Measurements from ENCODE around the gene DCXR. TPM values are rescaled to one million over a fixed set of nuclear protein-coding genes. Genes with fewer than 3 reads are reported as not detected.

Gene DCXR
- total RNA-seq, 1 donor from 2014 or later, result 56.8 TPM

DNA sequence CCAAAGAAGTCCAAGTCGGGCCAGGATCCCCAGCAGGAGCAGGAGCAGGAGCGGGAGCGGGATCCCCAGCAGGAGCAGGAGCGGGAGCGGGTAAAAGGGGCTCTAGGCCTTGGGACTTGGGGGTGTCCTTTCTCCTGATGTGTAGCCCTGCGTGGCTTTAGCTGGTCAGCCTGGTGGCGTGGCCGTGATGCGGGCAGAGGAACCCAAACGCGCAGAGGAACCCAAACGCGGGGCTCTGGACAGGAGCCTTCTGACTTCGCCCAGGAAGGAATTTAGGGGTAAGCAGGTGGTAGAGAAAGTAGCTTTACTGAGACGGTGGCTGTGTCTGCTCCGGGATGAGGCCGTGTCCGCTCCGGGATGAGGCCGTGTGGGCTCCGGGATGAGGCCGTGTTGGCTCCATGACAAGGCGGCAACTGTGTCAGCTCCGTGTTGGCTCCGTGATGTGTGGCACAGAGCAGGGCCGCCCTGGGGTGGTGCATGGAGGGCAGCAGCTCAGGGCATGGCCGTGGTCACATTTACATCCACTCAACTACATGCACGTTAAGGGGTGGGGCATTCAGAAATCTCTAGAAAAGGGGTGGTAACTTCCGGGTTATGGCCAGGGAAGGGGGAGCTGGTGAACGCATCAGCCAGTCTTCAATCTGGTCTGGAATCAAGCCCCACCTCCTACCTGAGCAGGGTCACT is 40.6 kb downstream of the DCXR start:
- no peak for DNase-seq

DNA sequence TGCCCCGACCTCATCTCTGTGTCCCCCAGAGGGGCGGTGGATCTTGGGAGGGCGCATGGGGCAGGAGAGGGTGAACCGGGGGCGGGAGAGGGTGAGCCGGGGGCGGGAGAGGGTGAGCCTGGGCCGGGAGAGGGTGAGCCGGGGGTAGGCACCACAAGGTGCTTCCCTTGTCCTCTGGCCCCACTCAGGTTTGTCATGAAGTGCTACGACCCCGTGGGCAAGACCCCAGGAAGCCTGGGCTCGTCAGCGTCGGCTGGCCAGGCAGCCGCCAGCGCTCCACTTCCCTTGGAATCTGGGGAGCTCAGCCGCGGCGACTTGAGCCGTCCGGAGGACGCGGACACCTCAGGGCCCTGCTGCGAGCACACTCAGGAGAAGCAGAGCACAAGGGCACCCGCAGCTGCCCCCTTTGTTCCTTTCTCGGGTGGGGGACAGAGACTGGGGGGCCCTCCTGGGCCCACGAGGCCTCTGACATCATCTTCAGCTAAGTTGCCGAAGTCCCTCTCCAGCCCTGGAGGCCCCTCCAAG is 41.2 kb downstream of the DCXR start:
- DNase-seq, result no peak

DNA sequence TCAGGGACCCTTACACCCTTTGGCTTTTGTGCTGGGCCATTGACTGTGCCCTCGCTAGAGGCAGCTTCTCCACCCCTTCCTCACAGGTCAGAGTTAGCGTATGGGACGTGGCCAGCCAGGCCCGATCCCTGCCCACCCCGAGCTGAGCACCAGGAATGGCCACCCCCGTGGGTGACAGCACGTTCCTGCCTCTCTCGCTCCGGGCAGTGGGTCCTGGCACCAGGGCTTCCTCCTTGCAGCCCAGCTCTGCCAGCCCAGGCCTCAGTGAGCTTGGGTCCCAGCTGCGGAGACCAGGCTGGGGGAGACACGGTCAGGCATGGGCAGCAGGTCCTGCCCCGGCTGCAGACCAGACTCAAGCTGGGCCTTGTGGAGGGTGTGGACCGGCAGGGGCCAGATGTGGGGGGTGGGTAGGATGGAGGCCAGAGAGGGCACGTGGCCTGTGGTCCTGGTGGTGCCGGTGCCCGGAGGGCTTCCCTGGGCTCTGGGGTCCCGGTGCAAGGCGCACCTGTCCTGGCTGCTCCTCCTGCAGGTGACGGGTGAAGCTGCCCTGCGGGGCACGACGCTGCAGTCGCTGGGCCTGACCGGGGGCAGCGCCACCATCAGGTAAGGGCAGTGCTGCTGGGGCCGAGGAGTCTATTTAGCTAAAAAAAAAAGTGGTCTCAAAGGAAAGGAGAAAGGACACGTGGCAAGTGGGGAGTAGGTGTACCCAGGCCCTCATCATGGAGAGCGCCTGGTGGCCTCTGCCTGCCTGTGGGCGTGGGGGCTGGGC is 41.9 kb downstream of the DCXR start:
- no peak for DNase-seq

DNA sequence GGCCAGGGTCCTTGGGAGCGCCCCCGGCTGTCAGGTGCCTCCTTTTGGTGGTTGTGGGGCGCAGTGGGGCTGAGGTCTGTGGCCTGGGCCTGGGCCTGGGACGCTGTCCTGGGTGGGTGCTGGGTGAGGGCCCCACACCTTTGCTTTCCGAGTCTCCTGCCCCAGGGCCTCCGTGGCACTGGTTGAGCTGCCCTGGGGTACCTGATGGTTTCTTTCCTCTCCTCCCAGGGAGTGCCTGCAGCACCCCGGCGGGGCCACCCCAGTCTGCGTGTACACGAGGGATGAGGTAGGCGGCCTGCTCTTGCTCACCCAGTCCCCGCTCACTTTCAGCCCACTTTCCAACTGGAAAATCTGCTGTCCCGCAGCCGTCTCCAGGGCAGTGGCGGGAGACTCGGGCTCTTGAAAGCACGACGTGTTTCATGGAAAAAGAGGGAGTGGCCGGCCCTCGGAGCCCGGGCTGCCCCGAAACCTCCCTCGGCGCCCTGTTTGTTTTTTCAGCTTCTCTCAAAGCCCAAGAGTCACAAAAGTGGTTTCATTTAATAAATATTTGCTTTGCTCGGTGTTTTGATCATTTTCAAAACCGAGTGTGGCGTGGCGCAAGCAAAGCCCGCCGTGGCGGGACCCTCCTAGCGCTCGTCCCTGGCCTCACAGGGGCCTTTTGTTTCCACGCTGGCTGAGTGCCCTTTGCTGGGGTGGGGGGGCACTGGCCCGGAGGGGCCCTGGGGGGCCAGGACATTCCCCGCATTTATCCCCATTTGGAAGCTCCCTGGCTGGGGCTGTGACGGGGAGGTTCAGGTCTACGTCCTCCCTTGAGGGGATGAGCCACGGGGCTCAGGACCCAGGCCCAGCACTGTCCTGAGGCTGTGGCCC is 42.7 kb downstream of the DCXR start:
- DNase-seq, result no peak

DNA sequence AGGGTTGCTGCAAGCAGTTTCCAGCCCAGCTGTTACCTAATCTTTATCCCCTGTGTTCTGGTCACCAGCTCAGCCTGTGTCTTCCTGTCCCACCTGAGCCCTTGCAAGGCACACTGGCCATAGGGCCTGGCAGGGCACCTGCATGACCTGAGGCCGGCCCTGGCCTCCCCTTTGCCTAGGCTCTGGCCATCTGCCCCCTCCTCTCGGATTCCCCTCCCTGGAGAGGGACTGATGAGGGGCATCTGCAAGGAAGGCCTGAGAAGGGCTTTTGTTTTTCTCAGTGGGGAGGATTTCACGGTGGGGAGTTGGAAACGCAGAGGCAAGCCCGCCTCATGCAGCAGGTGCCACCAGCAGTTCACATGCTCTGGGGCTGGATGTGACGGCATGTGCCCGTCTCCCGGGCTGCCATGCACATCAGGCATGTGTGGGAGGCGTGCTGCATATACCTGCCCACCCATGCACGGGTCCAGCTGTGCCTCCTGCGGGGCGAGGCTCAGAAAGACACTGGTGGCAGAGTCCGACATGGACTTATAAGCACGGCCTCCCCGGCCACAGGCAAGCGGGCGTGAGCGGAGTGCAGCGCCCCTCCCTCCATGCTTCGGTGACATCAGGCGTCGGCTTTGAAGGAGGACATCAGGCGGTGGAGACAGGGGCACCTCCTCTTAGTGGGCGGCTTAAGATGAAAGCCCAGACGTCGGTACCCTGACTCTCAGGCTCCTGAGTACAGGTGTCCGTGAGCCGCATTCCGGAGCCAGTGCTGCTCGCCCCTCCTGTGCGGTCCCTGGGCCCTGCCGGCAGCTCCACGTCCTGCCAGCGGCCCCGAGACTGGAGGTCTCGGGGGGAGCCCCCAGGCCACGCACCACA is 43.5 kb downstream of the DCXR start:
- DNase-seq, result no peak

DNA sequence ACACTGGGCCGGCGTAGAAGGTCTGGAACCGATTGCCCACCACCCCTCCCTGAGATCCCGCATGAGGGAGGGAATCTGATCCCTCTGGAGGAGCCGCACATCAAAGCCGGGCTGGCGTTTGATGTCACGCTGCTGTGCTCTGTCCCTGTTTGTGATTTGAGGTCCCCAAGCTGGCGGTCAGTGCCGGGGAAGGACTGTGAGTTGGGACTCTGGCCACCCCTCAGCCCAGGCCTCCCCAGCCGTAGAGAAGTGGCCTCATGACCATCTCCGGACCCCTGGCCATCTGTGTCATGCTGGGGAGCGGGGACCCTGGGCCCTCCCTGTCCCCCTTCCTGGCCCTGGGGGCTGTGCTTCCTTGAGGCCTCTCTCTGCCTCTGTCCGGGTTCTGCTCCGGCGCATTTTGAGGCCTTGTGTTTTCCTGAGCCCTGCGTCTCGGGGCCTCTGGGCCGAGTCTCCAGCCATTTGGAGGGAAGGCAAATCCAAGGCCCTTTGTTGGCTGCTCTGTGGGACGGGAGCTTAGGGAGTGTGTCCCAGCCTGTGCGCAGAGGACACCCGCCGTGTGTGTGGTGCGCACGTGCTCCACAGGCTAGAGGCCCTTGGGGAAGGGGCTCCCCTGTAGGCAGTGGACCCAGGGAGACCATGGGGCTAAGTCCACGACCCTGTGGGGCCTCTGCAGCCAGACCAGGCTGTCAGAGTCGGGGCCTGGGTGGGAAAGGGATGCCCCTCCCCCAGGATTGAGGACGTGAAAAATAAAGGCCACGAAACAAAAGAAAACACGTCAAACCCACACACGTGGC is 45.0 kb downstream of the DCXR start:
- DNase-seq, result no peak

DNA sequence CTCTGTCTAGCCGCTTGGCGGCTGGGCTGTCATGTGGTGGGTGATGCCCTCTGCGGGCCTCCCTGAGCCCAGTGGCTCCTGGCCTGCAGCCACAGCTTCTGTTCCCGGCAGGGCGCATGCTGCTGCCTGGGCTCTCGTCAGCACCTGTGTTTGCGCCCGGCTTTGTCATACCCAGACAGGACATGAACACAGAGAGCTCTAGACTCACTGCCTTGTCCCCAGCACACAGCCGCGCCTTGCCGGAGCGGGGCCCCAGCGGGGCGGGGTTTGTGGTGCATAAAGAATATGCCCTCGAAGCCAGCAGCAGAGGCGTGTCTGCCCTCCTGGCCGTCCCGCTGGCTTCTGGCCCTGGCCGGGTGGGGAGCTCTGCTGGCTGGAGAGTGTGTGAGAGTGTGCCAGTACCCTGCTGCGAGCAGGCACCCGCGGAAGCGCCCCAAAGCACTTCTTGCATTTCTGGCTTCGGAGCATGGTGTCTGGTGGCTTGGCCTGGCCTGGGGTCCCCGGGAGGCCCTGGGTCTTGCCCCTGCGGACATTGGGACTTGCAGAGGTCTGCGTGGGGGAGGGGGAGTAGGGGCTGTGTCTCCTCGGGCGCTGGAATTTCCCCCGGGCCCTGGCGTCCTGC is 45.7 kb downstream of the DCXR start:
- peak; percentile 41 for DNase-seq

DNA sequence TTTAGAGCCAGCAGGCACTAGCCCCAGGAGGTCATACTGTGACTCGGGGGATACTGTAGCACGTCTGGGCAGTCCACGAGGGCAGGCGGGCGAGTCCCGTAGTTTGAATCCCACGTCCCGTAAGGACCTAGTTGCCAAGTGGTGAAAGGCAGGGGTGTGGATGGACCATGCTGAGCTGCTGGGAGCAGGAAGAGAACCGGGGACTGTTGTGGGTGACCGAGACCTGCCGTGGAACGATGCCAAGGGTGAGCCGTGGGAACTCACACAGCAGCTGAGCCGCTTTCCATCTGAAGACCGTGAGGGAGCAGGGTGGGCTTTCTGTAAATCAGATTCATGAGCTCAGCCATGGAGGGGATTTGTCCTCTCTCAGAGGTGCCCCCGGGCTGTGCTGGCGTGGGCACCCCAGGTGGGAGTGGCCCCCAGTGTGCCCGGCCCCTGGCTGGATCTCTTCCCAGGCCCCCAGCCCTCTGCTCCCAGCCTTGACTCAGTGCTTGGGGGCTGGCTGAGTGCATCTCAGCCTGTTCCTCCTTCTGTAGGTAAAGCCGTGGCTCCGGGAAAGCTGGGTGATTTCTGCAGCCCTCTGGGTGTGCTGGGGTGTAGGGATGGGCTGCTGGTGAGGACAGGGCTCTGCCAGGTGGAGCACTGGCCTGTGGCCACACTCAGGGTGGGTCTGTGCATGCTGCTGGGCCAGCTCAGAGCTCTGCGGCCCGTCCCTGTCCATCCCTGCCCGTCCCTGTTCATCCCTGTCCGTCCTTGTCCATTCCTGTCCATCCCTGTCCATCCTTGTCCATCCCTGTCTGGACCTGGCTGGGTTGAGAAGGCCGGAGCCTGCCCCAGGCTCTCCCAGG is 46.4 kb downstream of the DCXR start:
- no peak for DNase-seq

DNA sequence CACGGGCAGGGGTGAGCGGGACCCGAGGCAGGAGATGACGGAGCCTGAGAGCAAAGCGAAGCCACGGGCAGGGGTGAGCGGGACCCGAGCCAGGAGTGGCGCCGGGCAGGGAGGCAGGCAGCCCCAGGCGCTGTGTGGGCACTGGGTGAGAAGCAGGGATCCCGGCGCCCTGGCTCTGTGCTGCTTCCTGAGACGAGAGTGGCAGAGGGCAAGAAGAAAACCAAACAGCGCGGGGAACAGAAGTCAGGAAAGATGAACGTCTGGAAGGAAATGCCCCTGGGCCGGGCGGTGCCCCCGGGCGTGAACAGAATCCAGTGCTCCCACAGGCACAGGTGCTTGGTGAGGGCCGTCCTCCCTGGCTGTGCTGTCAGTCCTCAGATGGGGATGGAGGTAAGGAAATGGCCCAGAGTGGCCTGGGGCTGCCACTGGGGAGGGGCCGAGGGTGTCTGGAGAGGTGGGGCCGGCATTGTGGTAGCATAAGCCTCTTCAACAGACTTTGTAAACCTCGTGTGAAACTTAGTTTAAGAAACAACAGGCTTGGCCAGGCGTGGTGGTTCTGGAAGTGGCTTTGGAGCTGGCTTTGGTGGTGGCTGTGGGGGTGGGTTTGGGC is 50.2 kb downstream of the DCXR start:
- no peak for DNase-seq

DNA sequence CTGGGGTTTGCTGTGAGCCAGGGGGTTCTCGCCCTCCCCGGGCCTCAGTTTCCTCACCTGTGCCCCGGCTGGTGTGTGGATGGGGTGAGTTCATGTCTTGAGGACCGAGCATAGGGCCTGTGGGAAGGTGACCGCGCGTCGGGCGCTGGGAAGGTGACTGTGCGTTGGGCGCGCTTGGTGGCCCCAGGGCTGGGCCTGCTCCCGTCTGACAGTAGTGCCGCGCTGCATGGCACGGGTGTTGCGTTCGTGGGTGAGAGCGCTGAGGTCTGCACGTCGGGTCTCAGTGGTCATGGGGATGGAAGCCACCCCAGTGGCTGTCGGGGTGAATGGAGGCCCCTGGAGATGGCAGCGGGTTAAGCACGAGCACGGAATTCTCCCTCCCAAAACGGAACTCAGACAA is 50.9 kb downstream of the DCXR start:
- DNase-seq, result no peak

Other genes with a start within 250 kb of the DCXR start
- 0.17 TPM in 1 of 2 replicates, not detected in the other for gene GCGR, start 233.5 kb downstream of the DCXR start, total RNA-seq
- gene MCRIP1, start 204.4 kb downstream of the DCXR start, total RNA-seq, result 79.9 and 138 TPM in 2 replicates
- not detected in 2 replicates for gene PPP1R27, start 202.6 kb downstream of the DCXR start, total RNA-seq
- gene P4HB, start 177.2 kb downstream of the DCXR start, total RNA-seq, result 1,052 and 1,490 TPM in 2 replicates
- gene ARHGDIA, start 166.4 kb downstream of the DCXR start, total RNA-seq, result 195 and 495 TPM in 2 replicates
- 172 and 224 TPM in 2 replicates for gene ALYREF, start 146.1 kb downstream of the DCXR start, total RNA-seq
- gene ANAPC11, start 146.0 kb downstream of the DCXR start, total RNA-seq, result 79.9 and 128 TPM in 2 replicates
- gene NPB, start 135.5 kb downstream of the DCXR start, total RNA-seq, result 0.28 TPM in 1 of 2 replicates, not detected in the other
- gene PCYT2, start 126.3 kb downstream of the DCXR start, total RNA-seq, result 41.0 and 80.1 TPM in 2 replicates
- 17.3 and 21.1 TPM in 2 replicates for gene SIRT7, start 119.5 kb downstream of the DCXR start, total RNA-seq
- gene MAFG, start 110.0 kb downstream of the DCXR start, total RNA-seq, result 19.7 and 22.4 TPM in 2 replicates
- 59.4 and 97.8 TPM in 2 replicates for gene PYCR1, start 100.4 kb downstream of the DCXR start, total RNA-seq
- not detected in 2 replicates for gene MYADML2, start 90.5 kb downstream of the DCXR start, total RNA-seq
- gene NOTUM, start 76.5 kb downstream of the DCXR start, total RNA-seq, result 0.09 TPM in 1 of 2 replicates, not detected in the other
- gene ASPSCR1, start 60.1 kb downstream of the DCXR start, total RNA-seq, result 18.3 and 20.1 TPM in 2 replicates
- gene CENPX, start 14.8 kb downstream of the DCXR start, total RNA-seq, result 27.0 and 33.0 TPM in 2 replicates
- 15.1 and 23.3 TPM in 2 replicates for gene LRRC45, start 14.4 kb downstream of the DCXR start, total RNA-seq
- 9.0 and 14.0 TPM in 2 replicates for gene RAC3, start 6.0 kb downstream of the DCXR start, total RNA-seq
- gene RFNG, start 14.1 kb upstream of the DCXR start, total RNA-seq, result 22.6 and 34.9 TPM in 2 replicates
- gene GPS1, start 14.2 kb upstream of the DCXR start, total RNA-seq, result 84.2 and 112 TPM in 2 replicates
- gene DUS1L, start 28.1 kb upstream of the DCXR start, total RNA-seq, result 72.5 and 72.7 TPM in 2 replicates
- 51.1 and 216 TPM in 2 replicates for gene FASN, start 60.5 kb upstream of the DCXR start, total RNA-seq
- 5.4 and 9.4 TPM in 2 replicates for gene CCDC57, start 175.1 kb upstream of the DCXR start, total RNA-seq
- gene SLC16A3, start 191.3 kb upstream of the DCXR start, total RNA-seq, result 99.4 and 121 TPM in 2 replicates
- gene CSNK1D, start 236.0 kb upstream of the DCXR start, total RNA-seq, result 39.3 and 69.2 TPM in 2 replicates

All from dermis blood vessel endothelial cell (primary cell).